Cardiac muscle cell (in vitro differentiated cells and primary cell): ENCODE data around the gene UBP1. TPM values are rescaled to one million over a fixed set of nuclear protein-coding genes. Genes with fewer than 3 reads are reported as not detected.
"Not testable (repeated sequence)": the region's sequence is repeated elsewhere in the genome, so short reads cannot be mapped to it uniquely, and the experiment has no call there.

Experiments used
- DNase-seq, 2 donors: peaks; one replicate each; pipeline versions ENCODE4 v3.0.0 to v3.0.0-alpha.2; 2010 to 2017; ENCODE audit warnings: low read depth in 1 of 2, low spot score in 1 of 2
- H3K27ac ChIP-seq: fragments of 200-600 bp; sonication (generic); 2 replicates; pipeline ENCODE4 v1.5.1; 2016
- H3K27me3 ChIP-seq: fragments of 200-600 bp; sonication (generic); 2 replicates; pipeline ENCODE4 v1.6.0; 2016; ENCODE audit warnings: control low read depth
- H3K36me3 ChIP-seq: fragments of 200-600 bp; sonication (generic); 2 replicates; pipeline ENCODE4 v1.5.1; 2016; ENCODE audit warnings: control low read depth
- H3K4me1 ChIP-seq: fragments of 200-600 bp; sonication (generic); 2 replicates; pipeline ENCODE4 v1.8.1; 2017; ENCODE audit warnings: low read depth, mild to moderate bottlenecking, mixed run types
- H3K4me3 ChIP-seq: fragments of 200-600 bp; sonication (generic); 2 replicates; pipeline ENCODE4 v1.5.1; 2016; ENCODE audit warnings: mild to moderate bottlenecking
- H3K9me3 ChIP-seq: fragments of 200-600 bp; sonication (generic); 2 replicates; pipeline ENCODE4 v1.5.1; 2017; ENCODE audit warnings: low read depth, mild to moderate bottlenecking, control low read depth
- polyA plus RNA-seq: library from polyadenylated mRNA; unstranded; fragments of >200 nt; fragmentation: Nextera tagmentation; extraction: Ambion mirVana; gene quantifications from 2 replicates; pipeline ENCODE4 v1.2.1, GENCODE V29; 2016
- total RNA-seq: library from RNA; depleted of rRNA; stranded (reverse); fragments of >200 nt; gene quantifications from 2 replicates; pipeline ENCODE4 v1.2.3, GENCODE V29; 2016
- TF ChIP-seq, protein P1 (sequence below): IDR thresholded peaks from 2 replicates; pipeline ENCODE4 v1.5.1; 2012; ENCODE audit warnings: low read depth, mild to moderate bottlenecking, low read length

The UBP1 gene
- total and polyA plus RNA-seq, 2 experiments from 2014 or later, result 39.0 to 51.5 TPM

DNA sequence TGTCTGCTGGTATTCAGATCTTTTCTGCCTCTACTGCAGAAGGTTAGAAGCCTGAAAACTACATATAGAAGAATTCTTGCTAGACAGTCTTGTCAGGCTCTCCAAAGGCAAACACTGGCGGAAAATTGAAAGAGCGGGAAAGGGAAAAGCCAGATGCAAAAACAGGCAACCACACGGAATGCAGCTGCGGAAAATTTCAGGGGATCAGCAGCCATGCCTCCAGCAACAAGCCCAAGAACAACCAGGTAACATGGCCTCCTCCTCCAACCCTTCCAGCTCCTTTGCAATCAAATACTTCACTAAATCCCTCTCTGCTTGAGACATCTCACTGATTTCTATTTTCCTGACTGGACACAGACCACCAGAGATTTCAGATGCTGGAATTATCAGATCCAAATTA is 9.6 kb downstream of the UBP1 start:
- TF ChIP-seq, protein P1, sequence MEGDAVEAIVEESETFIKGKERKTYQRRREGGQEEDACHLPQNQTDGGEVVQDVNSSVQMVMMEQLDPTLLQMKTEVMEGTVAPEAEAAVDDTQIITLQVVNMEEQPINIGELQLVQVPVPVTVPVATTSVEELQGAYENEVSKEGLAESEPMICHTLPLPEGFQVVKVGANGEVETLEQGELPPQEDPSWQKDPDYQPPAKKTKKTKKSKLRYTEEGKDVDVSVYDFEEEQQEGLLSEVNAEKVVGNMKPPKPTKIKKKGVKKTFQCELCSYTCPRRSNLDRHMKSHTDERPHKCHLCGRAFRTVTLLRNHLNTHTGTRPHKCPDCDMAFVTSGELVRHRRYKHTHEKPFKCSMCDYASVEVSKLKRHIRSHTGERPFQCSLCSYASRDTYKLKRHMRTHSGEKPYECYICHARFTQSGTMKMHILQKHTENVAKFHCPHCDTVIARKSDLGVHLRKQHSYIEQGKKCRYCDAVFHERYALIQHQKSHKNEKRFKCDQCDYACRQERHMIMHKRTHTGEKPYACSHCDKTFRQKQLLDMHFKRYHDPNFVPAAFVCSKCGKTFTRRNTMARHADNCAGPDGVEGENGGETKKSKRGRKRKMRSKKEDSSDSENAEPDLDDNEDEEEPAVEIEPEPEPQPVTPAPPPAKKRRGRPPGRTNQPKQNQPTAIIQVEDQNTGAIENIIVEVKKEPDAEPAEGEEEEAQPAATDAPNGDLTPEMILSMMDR, result no peak
- H3K4me3 ChIP-seq, result no peak overlapping the region
- peak in 1 of 2 donors; percentile 7 for DNase-seq
- H3K9me3 ChIP-seq, result no peaks in the 10 kb centered on the region
- H3K4me1 ChIP-seq, result peaks cover 19% of the 10 kb centered on the region
- no peak overlapping the region for H3K27ac ChIP-seq
- no peaks in the 10 kb centered on the region for H3K36me3 ChIP-seq
- H3K27me3 ChIP-seq, result no peaks in the 10 kb centered on the region

DNA sequence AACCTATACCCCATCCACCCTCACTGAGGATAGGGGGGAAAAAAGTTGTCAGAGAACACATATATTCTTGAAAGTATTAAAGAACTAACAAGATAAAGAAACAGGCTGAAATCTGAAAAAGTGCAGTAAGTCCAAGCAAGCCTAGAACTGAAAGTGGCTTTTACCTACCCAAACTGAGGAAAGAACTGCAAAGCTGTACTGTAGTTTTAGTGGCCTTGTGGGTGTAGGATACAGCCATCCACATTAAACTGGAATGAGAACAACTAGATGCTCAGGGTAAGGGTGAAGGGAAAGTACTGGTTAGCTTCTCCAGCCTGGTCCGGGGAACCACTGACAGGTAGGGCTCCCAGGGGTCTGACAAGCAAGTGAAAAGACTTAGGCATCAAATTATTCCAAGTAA is 10.1 kb downstream of the UBP1 start:
- Histone ChIP-seq H3K27me3 (no peaks in the 10 kb centered on the region), H3K36me3 (no peaks in the 10 kb centered on the region), H3K9me3 (no peaks in the 10 kb centered on the region), H3K27ac (no peak overlapping the region), H3K4me3 (no peak overlapping the region), H3K4me1 (peaks cover 19% of the 10 kb centered on the region)
- TF ChIP-seq, protein P1, result no peak
- no peak for DNase-seq

DNA sequence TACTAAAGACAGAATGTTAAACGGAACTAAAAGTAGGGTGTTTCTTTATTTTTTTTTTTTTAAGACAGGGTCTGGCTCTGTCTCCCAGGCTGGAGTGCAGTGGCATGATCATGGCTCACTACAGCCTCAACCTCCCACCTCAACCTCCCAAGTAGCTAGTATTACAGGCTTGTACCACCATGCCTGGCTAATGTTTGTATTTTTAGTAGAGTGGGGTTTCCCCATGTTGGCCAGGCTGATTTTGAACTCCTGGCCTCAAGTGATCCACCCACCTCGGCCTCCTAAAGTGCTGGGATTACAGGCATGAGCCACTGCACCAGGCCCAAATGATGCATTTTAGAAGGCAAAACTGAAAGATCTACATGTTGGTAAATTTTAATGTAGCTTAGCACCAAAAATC is 10.9 kb downstream of the UBP1 start:
- H3K36me3 ChIP-seq, H3K27me3 ChIP-seq, DNase-seq, H3K4me3 ChIP-seq, H3K9me3 ChIP-seq, H3K27ac ChIP-seq: not testable (repeated sequence)
- H3K4me1 ChIP-seq, result peaks cover 19% of the 10 kb centered on the region

DNA sequence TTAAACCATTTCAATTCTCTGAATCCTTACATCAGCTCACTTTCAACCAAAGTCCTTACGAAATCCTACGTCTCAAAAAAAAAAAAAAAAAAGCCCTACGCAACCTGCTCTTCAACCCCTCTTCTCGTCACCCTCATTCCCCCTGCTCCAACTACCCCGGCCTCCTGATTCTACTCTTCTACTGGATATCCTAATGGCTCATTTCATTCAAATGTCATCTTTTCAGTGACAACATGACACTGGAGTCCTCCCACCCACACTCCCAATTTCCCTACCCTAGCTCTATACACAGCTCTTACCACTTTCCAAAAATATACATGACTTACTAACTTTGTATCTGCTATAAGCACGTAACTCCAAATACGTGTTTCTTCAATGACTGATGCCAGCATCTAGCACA is 11.5 kb downstream of the UBP1 start:
- peaks cover 9% of the 10 kb centered on the region for H3K36me3 ChIP-seq
- H3K27me3 ChIP-seq, result no peaks in the 10 kb centered on the region
- DNase-seq, result no peak
- H3K9me3 ChIP-seq, result no peaks in the 10 kb centered on the region
- TF ChIP-seq, protein P1, result no peak
- H3K27ac ChIP-seq, result no peak overlapping the region
- peaks cover 19% of the 10 kb centered on the region for H3K4me1 ChIP-seq
- H3K4me3 ChIP-seq, result no peak overlapping the region

DNA sequence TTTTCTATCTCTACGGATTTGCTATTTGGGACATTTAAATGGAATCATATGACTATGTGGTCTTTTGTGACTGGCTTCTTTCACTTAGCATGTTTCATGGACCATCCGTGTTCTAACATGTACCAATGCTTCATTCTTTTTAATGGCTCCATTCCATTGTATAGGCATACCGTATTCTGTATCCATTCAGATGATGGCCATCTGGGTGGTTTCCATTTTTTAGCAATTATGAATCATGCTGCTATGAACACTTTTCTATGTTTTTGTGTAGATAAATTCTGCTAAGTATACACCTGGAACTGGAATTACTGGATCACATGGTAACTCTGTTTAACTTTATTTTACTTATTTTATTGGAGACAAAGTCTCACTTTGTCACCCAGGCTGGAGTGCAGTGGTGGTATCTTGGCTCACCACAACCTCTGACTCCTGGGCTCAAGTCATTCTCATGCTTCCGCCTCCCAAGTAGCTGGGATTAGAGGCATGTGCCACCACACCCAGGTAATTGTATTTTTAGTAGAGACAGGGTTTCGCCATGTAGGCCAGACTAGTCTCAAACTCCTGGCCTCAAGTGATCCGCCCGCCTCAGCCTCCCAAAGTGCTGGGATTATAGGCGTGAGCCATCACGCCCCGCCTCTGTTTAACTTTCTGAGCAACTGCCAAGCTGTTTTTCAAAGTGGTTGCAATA is 13.4 kb downstream of the UBP1 start:
- Histone ChIP-seq H3K4me1 (peaks cover 19% of the 10 kb centered on the region), H3K4me3 (no peak overlapping the region), H3K27me3 (no peaks in the 10 kb centered on the region), H3K27ac (no peak overlapping the region), H3K36me3 (peaks cover 13% of the 10 kb centered on the region), H3K9me3 (no peaks in the 10 kb centered on the region)
- TF ChIP-seq, protein P1, result no peak
- DNase-seq, result no peak

DNA sequence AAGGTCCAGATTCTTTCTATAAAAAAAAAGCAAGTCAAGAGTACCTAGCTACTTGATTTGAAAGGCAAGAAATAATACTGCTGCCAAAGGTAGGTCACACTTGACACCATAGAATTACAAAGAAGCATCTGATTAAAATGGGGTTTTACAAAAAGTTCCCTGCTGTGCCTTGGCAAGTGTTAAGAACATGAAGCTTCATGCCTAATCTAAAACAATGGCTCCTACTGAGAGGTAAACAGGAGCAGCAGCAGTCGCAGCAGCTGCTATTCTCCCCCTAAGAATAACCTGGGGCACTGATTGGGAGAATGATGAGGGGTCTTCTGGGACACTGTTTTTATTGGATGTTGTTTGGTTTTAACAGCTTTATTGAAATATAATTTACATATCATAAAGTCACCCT is 14.1 kb downstream of the UBP1 start:
- Histone ChIP-seq H3K4me1 (peaks cover 19% of the 10 kb centered on the region), H3K27ac (no peak overlapping the region), H3K27me3 (no peaks in the 10 kb centered on the region), H3K9me3 (no peaks in the 10 kb centered on the region), H3K36me3 (peaks cover 19% of the 10 kb centered on the region), H3K4me3 (no peak overlapping the region)
- no peak for DNase-seq
- TF ChIP-seq, protein P1, result no peak
